SU-DHL-6 (cell line): ENCODE data around the gene AHRR.

Source experiments
- CTCF ChIP-seq: fragments of 200-600 bp; sonication (generic); IDR thresholded peaks from one replicate; pipeline ENCODE4 v1.5.1; 2017; ENCODE audit warnings: antibody characterized with exemption, mild to moderate bottlenecking, low read length, moderate library complexity; ENCODE audit not compliant: insufficient read depth, poor library complexity, severe bottlenecking
- EZH2phosphoT487 ChIP-seq: fragments of 200-600 bp; sonication (generic), shearing (Covaris generic); conservative IDR thresholded peaks from 2 replicates; pipeline ENCODE4 v1.6.1; 2018; ENCODE audit warnings: mild to moderate bottlenecking, antibody characterized with exemption, low read length, moderate library complexity, mixed read lengths

GRCh38 chr5:471750-472058 is 150.2 kb downstream of the AHRR start:
- TF ChIP-seq CTCF (no peak), EZH2phosphoT487 (no peak)
